ENCODE results near the gene HDAC4. TPM values are rescaled to one million over a fixed set of nuclear protein-coding genes. Genes with fewer than 3 reads are reported as not detected.

Gene HDAC4
- polyA plus RNA-seq, 1 experiment = 4.4 TPM

DNA sequence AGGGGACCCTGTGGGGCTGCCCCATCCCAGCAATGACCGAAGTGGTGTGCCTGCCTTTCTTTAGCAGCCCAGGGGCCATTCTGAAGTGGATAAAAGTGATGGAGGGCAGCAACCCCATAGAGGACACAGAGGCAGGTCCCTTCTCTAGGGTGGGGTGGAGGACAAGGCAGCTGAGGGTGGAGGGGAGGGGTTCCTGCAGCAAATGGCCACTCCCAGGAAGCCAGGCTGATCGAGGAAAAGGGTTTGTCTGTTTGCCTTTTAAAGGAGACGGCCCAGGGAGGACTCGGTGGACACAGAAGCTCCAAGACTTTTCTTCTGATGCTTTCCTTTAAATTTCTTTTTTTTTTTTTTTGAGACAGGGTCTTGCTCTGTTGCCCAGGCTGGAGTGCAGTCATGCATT, 280.2 kb downstream of the HDAC4 start:
- ChIA-PET POLR2A (no interaction called here), CTCF (no interaction called here)
- Histone ChIP-seq H3K36me3 (ENCODE audit: control insufficient read depth, insufficient read depth, low read length) (peaks cover 6% of the 10 kb centered on the region), H3K27me3 (ENCODE audit: control insufficient read depth, insufficient read depth, low read length) (no peaks in the 10 kb centered on the region), H3K4me3 (ENCODE audit: low read depth, low read length) (no peak overlapping the region)
- no peak for DNase-seq (ENCODE audit: low read depth)
- TF ChIP-seq, protein P1, sequence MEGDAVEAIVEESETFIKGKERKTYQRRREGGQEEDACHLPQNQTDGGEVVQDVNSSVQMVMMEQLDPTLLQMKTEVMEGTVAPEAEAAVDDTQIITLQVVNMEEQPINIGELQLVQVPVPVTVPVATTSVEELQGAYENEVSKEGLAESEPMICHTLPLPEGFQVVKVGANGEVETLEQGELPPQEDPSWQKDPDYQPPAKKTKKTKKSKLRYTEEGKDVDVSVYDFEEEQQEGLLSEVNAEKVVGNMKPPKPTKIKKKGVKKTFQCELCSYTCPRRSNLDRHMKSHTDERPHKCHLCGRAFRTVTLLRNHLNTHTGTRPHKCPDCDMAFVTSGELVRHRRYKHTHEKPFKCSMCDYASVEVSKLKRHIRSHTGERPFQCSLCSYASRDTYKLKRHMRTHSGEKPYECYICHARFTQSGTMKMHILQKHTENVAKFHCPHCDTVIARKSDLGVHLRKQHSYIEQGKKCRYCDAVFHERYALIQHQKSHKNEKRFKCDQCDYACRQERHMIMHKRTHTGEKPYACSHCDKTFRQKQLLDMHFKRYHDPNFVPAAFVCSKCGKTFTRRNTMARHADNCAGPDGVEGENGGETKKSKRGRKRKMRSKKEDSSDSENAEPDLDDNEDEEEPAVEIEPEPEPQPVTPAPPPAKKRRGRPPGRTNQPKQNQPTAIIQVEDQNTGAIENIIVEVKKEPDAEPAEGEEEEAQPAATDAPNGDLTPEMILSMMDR (IDR thresholded peaks at IDR 0.05; ENCODE audit: insufficient read depth, low read depth, low read length) = no peak

DNA sequence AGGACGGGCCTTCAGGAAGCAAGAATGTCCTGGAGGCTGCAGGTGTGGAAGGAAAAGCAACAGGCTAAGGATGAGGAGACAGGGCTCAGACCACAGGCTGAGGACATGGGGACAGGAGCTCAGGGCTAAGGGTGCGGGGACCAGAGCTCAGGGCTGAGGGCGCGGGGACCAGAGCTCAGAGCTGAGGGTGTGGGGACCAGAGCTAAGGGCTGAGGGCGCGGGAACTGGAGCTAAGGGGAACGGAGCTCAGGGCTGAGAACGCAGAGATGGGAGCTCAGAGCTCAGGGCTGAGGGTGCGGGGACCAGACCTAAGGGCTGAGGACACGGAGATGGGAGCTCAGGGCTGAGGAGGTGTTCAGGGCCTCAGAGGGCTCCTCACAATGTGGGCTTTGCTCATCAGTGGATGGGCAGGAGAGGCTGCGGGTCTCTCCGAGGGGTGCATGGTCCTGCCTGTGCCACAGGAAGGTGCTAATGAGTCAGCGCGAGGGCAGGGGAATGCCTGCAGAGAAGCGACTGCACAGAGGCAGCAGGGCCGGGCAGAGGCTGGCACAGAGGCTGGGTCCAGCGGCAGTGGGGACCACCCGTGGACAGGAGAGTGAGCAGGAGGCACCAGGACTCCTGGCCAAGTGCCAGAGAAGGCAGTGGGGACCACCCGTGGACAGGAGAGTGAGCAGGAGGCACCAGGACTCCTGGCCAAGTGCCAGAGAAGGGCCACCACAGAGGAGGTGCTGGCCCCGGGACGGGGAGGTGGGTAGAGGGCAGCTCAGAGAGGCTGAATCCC, 281.3 kb downstream of the HDAC4 start:
- ChIA-PET CTCF (no interaction called here), POLR2A (no interaction called here)
- no peak overlapping the region for H3K4me3 ChIP-seq (ENCODE audit: low read depth, low read length)
- no peaks in the 10 kb centered on the region for H3K27me3 ChIP-seq (ENCODE audit: control insufficient read depth, insufficient read depth, low read length)
- no peak for DNase-seq (ENCODE audit: low read depth)
- no peaks in the 10 kb centered on the region; the same call in none of the 2 replicates for H3K36me3 ChIP-seq (ENCODE audit: control insufficient read depth, insufficient read depth, low read length)
- TF ChIP-seq, protein P1 (IDR thresholded peaks at IDR 0.05; ENCODE audit: insufficient read depth, low read depth, low read length) = no peak

DNA sequence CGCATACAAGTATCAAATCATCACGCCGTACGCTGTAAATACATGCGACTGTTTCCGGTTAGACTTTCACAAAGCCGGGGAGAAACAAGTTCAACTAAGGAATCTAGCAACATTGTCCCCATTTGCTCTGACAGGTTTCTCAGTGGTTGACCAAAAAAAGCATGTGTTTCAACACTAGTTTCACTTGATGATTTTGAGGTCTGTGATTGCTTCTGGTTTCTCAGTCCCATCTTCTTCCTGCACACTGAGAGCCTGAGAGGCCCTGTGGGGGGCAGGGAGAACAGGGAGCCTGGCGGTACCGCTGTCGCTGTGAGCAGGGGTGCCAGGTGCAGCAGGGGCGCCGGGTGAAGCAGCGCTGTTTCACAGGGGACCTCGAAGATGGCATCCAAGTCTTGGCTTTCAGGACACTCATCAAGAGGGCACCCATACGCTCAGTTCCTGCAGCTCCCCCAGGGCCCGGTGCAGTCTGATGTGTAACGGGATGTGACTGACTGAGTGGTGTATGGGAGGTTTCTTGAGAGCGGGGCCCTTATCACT, 282.1 kb downstream of the HDAC4 start:
- ChIA-PET CTCF (no interaction called here), POLR2A (no interaction called here)
- Histone ChIP-seq H3K27me3 (ENCODE audit: control insufficient read depth, insufficient read depth, low read length) (no peaks in the 10 kb centered on the region), H3K4me3 (ENCODE audit: low read depth, low read length) (no peak overlapping the region), H3K36me3 (ENCODE audit: control insufficient read depth, insufficient read depth, low read length) (no peaks in the 10 kb centered on the region; the same call in none of the 2 replicates)
- no peak for DNase-seq (ENCODE audit: low read depth)
- TF ChIP-seq, protein P1 (IDR thresholded peaks at IDR 0.05; ENCODE audit: insufficient read depth, low read depth, low read length) = no peak

DNA sequence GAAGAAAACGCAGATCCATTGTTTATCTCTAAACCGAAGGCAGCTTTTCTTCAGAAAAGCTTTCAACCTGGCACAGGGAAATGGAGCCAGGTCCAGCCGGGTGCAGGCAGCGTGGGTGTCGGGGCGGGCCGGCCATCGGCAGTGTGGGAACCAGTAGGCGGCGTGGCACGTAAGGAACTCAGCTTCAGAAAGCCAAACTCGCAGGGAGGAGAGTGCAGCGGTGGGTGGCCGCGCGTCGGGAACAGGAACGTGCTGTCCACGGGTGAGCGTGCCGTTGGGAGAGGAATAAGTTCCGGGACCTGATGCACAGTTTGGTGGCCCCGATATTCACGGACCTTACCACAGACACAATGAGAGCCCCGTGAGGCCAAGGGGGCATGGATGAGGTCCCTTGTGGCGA, 282.6 kb downstream of the HDAC4 start:
- no peak for DNase-seq (ENCODE audit: low read depth)
- Histone ChIP-seq H3K27me3 (ENCODE audit: control insufficient read depth, insufficient read depth, low read length) (no peaks in the 10 kb centered on the region), H3K36me3 (ENCODE audit: control insufficient read depth, insufficient read depth, low read length) (no peaks in the 10 kb centered on the region; the same call in none of the 2 replicates), H3K4me3 (ENCODE audit: low read depth, low read length) (no peak overlapping the region)
- TF ChIP-seq, protein P1 (IDR thresholded peaks at IDR 0.05; ENCODE audit: insufficient read depth, low read depth, low read length) = no peak
- ChIA-PET CTCF (no interaction called here), POLR2A (no interaction called here)

- TF ChIP-seq, protein P1 (IDR thresholded peaks at IDR 0.05; ENCODE audit: insufficient read depth, low read depth, low read length) = no peak
- no peaks in the 10 kb centered on the region for H3K27me3 ChIP-seq (ENCODE audit: control insufficient read depth, insufficient read depth, low read length)
- CTCF ChIA-PET = interaction anchor here (1.6 kb wide), 1 partner anchor 11 kb away, joined by 4 read pairs; no protein-coding TSS in a partner anchor
- H3K36me3 ChIP-seq (ENCODE audit: control insufficient read depth, insufficient read depth, low read length) = no peaks in the 10 kb centered on the region; the same call in none of the 2 replicates
- POLR2A ChIA-PET = no interaction called here
- no peak overlapping the region for H3K4me3 ChIP-seq (ENCODE audit: low read depth, low read length)
- DNase-seq (ENCODE audit: low read depth) = no peak
Observed at GRCh38 chr2:239117831-239118230, 283.0 kb downstream of the HDAC4 start.
